Measurements from ENCODE around the gene GPC6.

GPC6 gene

GRCh38 chr13:93951951-93952350 lies 725.3 kb downstream of the GPC6 start:
- in situ Hi-C loops (cut with MboI; ENCODE audit: low sequenced_read_pairs) = no loop called here

DNA sequence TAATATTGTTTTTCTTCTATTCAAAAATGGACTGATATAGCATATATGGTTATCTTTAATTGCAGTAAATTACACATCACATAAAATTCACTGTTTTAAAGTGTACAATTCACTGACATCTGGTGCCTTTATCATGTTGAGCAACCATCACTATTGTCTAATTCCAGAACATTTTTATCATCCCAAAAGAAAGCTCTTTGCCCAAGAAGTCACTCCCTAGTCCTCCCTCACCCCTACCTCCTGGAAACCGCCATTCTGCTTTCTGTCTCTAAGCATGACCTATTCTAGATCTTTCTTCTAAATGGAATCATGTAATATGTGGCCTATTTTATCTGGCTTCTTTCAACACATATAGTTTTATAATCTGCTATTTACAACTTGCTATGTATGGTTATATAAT lies 727.2 kb downstream of the GPC6 start:
- in situ Hi-C loops (cut with MboI; ENCODE audit: low sequenced_read_pairs) = no loop called here

DNA sequence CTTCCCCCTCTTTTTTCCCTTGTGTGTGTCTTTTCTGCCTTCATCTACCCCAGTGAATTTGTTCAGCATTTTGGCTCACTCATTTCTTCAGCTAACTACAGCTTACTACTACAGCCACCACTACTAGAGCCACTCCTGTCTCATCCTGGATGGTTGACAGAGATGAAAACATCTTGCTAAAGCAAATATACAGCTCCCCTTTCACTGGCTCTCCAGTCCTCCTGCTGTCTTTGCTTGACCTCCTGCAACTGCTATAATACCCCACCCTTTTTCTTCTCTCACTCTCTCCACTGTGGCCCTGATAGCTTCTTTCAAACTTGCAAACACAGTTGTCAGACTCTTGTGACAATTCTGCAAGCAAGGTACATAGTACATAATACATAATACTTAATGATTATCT lies 729.3 kb downstream of the GPC6 start:
- in situ Hi-C loops (cut with MboI; ENCODE audit: low sequenced_read_pairs) = no loop called here

DNA sequence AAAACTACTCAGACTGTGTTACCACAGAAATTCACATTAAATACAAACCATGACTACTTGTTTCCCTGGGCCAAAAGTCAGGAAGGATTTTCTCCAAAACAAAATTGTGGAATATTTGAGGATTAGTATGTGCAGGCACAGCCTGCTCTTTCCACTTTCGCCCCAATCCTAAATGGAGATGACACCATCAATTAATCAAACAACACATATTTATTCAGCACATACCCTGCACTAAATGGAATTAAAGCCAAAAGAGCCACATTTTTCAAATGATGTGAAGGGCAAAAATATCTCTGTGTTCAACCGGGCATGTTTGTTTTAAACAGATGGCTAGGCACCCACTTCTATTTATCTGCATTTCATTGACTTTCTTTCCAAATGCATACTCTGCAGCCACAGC lies 729.8 kb downstream of the GPC6 start:
- in situ Hi-C loops (cut with MboI; ENCODE audit: low sequenced_read_pairs) = no loop called here

DNA sequence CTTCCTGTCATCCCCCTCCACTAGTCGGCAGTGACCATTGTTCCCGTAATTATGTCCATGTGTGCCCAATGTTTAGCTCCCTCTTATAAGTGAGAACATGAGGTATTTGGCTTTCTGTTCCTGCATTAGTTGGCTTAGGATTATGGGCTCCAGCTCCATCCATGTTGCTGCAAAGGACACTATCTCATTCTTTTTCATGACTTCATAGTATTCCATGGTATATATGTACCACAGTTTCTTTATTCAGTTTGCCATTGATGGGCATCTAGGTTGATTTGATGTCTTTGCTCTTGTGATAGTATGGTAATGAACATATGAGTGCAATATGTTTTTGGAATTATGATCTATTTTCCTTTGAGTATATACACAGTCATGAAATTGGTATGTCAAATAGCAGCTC lies 730.8 kb downstream of the GPC6 start:
- in situ Hi-C loops (cut with MboI; ENCODE audit: low sequenced_read_pairs) = no loop called here

DNA sequence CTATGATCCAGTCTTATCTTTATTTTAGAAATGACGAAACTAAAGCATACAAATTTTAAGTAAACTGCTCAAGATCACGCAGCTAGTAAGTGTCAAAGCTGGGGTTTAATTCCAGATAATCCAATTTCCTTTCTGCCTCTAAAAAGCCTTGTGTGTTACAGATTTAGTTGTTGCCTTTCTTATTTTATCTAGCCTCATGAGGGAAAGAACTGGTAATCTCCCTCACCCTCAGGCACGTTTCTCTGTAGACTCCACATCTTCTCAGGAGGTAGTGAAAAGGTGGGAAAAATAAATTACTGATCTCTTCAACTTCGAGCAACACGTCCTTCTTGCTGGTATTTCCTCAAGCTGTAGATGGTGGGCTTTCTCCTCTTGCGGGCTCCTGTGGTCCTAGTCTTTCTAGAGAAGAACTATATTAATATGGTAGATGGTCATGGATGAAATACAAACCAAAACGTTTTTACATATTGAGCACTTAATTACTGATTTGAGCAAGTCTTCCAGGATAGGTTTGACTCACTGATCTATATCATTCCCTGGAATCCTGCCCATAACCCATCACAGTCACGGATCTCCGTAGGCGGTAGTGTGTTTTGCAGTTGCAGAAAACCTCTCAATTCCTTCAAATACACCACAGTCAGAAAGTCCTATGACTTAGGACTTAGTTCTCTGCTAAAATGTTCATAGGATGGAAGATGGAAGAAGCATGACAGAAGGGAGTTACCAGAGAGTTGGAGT lies 733.4 kb downstream of the GPC6 start:
- in situ Hi-C loops (cut with MboI; ENCODE audit: low sequenced_read_pairs) = no loop called here

- in situ Hi-C loops (cut with MboI; ENCODE audit: low sequenced_read_pairs) = no loop called here
These were observed 736.9 kb downstream of the GPC6 start for GRCh38 chr13:93963266-93964145.

DNA sequence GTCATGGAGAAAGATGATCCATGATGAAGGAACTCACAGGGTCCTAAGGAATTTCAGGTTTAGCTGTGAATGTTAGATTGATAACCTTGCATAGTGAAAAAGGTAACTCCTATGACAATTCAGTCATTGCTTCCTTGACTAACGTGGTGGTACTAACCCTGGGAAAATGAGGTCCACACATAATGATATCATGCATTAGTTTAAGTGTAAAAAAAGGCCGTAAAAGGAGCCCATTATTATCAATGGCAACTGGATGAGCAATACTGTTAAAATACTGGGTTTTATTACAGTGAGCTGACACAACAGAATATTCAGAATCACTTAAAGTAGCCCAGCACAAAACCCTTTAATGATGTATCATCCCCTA lies 737.5 kb downstream of the GPC6 start:
- in situ Hi-C loops (cut with MboI; ENCODE audit: low sequenced_read_pairs) = no loop called here

- in situ Hi-C loops (cut with MboI; ENCODE audit: low sequenced_read_pairs) = no loop called here
These were observed 739.0 kb downstream of the GPC6 start for GRCh38 chr13:93965587-93965986.

GRCh38 chr13:93966267-93966936 lies 739.8 kb downstream of the GPC6 start:
- in situ Hi-C loops (cut with MboI; ENCODE audit: low sequenced_read_pairs) = no loop called here

DNA sequence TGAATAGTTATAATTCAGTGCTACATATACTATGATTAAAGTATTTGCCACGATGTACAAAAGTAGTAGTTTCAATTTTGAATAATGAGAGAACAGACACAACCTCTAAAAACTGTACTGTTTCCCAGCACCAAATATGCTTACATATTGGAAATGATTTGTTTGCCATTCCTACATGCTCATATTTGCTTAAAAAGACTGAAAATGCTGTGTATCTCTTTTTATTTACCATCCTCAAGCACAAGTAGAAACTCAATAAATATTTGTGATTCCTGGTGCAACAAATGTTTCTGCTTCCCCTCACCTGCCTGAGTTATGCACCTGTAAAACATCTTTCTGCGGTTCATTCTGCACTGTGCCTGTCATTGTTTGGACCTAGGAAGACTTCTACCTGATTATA lies 740.7 kb downstream of the GPC6 start:
- in situ Hi-C loops (cut with MboI; ENCODE audit: low sequenced_read_pairs) = no loop called here

DNA sequence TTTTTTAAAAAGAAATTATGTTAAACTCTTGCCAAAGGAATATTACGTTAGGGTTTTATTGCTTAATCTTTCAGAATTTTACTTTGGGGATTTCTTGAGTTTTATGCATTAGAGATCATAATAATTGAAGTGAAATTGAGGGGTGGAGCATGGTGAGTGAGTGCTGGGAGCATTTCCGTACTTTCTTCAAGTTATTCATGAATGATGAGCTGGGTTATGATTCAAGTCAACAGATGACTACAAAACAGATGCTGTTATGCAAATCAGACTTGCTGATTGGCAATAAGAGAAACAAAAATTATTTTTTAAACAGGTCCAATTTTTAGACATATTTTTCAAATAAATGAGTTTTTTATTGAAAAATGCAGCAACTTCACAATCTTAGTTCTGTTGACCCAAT lies 748.6 kb downstream of the GPC6 start:
- in situ Hi-C loops (cut with MboI; ENCODE audit: low sequenced_read_pairs) = no loop called here

DNA sequence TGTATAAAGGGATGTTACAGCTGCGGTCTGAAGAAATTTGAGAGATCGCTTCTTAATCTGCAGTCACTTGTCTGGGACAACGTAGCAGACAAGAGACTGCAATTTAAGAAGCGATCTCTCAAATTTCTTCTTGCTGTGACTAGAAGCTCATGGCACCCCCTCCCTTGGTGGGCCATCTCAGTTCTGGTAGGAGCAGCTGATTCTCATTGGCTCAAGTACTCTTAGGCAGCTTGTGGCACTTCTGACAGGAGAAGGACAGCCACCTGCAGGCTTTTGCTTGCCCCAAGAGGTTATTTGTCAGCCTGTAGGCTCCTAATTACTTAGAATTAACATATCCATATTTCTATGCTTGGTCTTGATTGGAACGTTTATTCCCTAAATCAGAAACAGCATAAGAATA lies 749.9 kb downstream of the GPC6 start:
- in situ Hi-C loops (cut with MboI; ENCODE audit: low sequenced_read_pairs) = no loop called here

DNA sequence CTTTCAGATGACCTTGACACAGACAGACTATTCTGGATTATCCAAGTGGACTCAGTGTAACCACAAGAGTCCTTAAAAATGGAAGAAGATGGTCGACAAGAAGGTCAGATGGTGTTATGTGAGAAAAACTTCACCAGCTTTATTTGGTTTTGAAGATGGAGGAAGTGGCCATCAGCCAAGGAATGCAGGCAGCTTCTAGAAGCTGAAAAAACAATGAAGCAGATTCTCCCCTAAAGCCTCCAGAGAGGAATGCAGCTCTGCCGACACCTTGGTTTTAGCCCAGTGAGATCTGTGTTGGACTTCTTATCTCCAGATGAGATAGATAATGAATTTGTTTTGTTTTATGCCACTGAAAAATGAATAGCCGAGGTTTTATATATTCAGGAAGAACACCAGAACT lies 751.4 kb downstream of the GPC6 start:
- in situ Hi-C loops (cut with MboI; ENCODE audit: low sequenced_read_pairs) = no loop called here

DNA sequence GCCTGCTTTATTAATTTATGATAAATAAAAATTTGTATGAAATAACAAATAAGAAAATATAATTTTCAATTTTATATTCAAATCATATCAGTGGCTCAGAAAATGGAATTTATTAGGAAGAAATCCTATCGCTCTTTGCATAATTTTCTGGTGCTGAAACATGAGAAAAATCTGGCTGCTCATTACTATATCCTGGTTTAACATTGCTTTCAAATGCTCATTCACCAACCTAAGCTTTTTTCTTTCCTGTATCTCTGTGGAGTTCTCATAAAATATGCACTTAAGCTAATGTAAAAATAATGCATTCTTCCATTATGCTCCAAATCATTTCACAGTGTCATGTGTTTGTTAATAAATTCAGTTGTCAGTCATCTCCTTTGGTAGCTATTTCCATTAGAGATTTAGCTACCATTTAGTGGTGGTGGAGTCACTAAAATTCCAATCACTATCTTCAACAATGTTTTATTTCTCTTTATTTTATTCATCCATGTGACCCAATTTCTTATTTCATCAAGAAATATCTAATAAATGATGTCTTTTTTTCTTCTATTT lies 754.9 kb downstream of the GPC6 start:
- in situ Hi-C loops (cut with MboI; ENCODE audit: low sequenced_read_pairs) = no loop called here

DNA sequence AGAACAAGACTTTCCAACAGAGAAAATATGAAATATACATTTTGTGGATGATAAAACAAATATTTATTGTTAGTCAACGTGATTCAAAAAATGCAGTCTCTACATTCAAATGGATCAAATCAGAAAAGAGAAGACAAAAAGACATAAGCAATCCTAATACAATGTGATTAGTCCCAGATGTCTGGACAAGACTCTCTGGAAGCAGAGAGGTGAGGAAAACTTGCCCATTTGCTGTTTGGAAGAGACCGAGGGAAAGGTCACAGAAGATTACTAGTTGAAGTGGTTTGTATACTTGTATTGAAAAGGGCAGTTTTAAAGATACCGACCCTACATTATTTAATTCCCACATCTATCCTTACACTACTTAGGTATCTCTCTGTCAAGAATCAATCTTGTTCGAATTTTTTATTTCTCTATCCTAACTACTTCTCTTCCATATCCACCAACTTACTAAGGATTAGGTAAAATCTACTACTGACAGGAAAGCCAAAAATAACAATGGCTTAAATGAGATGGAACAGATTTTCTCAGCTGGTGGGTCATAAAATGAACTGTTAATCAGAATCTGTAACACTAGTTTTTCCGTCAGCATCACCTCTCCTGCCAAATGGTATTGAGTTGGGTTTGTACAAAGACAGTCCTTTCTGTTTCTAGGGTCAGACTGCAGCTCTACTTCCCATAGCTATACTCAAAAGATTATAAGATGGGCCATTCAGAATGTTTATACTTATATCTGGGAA lies 755.7 kb downstream of the GPC6 start:
- in situ Hi-C loops (cut with MboI; ENCODE audit: low sequenced_read_pairs) = no loop called here

DNA sequence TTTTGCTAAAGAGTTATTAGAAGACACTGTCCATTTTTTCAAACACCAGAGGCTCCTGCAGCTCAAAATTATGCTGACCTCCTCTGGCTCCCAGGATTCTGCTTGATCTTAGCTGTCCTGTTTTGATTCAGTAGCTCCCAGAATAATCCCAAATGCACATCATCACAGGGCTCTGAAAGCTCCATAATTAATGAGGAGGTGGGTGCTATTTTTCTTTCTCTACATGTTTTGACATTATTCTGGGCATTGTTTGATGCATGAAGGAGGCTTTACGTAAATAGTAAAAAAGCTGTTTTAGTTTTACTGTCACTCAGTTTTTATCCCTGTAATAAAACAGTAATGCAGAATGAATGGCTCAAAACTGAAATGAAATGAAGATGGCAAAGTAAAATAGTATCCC lies 757.4 kb downstream of the GPC6 start:
- in situ Hi-C loops (cut with MboI; ENCODE audit: low sequenced_read_pairs) = no loop called here

- in situ Hi-C loops (cut with MboI; ENCODE audit: low sequenced_read_pairs) = no loop called here
These were observed 758.3 kb downstream of the GPC6 start for GRCh38 chr13:93984876-93985275.

DNA sequence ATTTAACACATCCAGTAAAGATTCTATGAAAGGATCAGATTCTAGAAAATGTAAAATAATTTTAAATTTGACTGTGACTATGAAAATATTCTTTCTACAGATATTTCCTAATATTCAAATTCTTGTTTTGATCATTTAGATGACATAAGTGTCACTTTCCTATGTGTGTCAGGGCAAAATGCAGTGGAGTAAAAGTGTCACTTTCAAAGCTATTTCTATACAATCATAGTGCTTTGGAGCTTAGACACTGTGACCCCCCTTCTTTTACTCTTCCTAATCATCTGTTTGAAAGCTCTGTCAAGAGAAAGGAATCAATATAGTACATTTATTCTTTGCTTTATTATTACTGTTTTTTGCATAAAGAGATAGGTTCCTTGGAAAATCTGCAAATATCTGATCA lies 760.9 kb downstream of the GPC6 start:
- in situ Hi-C loops (cut with MboI; ENCODE audit: low sequenced_read_pairs) = no loop called here

DNA sequence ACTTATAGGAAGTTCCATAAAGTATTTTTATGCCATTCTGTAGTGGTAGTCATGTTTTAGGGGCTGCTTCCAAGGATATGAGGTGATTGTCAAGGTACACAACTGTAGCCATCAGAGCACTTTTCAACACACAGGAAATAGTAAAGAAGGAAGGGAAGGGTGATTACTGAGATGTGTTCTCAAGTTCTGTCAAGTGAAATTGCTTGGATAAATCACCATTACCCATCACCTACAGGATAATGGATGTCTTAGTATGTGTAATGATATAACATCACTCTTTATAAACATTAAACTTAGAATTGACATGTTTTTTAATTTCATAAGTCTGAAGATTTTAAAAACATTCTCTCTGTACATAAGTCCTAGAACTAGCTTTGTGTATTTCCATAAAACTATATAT lies 765.0 kb downstream of the GPC6 start:
- in situ Hi-C loops (cut with MboI; ENCODE audit: low sequenced_read_pairs) = no loop called here

- in situ Hi-C loops (cut with MboI; ENCODE audit: low sequenced_read_pairs) = no loop called here
These were observed 769.9 kb downstream of the GPC6 start for GRCh38 chr13:93996481-93996880.

Data from hTERT RPE-1 (cell line).